ENCODE results near the gene RFX2.

GRCh38 chr19:6042776-6043726, 67.2 kb downstream of the RFX2 start:
- TF ChIP-seq, protein P1, sequence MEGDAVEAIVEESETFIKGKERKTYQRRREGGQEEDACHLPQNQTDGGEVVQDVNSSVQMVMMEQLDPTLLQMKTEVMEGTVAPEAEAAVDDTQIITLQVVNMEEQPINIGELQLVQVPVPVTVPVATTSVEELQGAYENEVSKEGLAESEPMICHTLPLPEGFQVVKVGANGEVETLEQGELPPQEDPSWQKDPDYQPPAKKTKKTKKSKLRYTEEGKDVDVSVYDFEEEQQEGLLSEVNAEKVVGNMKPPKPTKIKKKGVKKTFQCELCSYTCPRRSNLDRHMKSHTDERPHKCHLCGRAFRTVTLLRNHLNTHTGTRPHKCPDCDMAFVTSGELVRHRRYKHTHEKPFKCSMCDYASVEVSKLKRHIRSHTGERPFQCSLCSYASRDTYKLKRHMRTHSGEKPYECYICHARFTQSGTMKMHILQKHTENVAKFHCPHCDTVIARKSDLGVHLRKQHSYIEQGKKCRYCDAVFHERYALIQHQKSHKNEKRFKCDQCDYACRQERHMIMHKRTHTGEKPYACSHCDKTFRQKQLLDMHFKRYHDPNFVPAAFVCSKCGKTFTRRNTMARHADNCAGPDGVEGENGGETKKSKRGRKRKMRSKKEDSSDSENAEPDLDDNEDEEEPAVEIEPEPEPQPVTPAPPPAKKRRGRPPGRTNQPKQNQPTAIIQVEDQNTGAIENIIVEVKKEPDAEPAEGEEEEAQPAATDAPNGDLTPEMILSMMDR (IDR thresholded peaks at IDR 0.05) = no peak
- no peak for TF ChIP-seq EZH2phosphoT487 (IDR thresholded peaks at IDR 0.05)
- no peak for TF ChIP-seq EZH2 (IDR thresholded peaks at IDR 0.05)
